Naive thymus-derived CD4-positive, alpha-beta T cell (primary cell): ENCODE results near the gene DCBLD2. TPM values are rescaled to one million over a fixed set of nuclear protein-coding genes. Genes with fewer than 3 reads are reported as not detected.

Experiments
- ATAC-seq: fragments of 150-1000 bp; cut with Tn5 transposase; 2 replicates; pipeline ENCODE4 v1.10.0; 2021; ENCODE audit warnings: mild to moderate bottlenecking, moderate library complexity
- CTCF ChIA-PET: fragments of 350-600 bp; sonication (Branson Sonifier 250); formaldehyde crosslinking; loops from one replicate; lab custom pipeline; 2021; ENCODE audit warnings: antibody characterized with exemption; lab: Charles Lee
- POLR2A ChIA-PET: fragments of 350-600 bp; sonication (Branson Sonifier 250); formaldehyde crosslinking; loops from one replicate; lab custom pipeline; 2021; ENCODE audit warnings: antibody characterized with exemption, inconsistent platforms; lab: Charles Lee
- DNase-seq, 9 donors: peaks; one replicate each; pipeline versions ENCODE4 v3.0.0 to v3.0.0-alpha.2; 2020 to 2022; ENCODE audit warnings: mixed read lengths in 1 of 9
- H3K27ac ChIP-seq: one replicate; pipeline ENCODE4 v1.7.0; 2013; ENCODE audit warnings: mild to moderate bottlenecking, low read depth, low read length, moderate library complexity
- H3K27me3 ChIP-seq, 2 donors: one replicate each; pipeline ENCODE4 v1.7.0; 2013; ENCODE audit warnings: low read length in 2 of 2, mild to moderate bottlenecking in 2 of 2, moderate library complexity in 2 of 2; ENCODE audit not compliant: control insufficient read depth in 2 of 2, insufficient read depth in 2 of 2
- H3K36me3 ChIP-seq, 3 experiments: 1 replicate in 2 of 3; 2 replicates in 1 of 3; pipeline ENCODE4 v1.7.0; 2013; ENCODE audit warnings: low read length in 3 of 3, mild to moderate bottlenecking in 3 of 3, moderate library complexity in 1 of 3; ENCODE audit not compliant: insufficient read depth in 3 of 3, control insufficient read depth in 2 of 3
- H3K4me1 ChIP-seq, 2 donors: one replicate each; pipeline ENCODE4 v1.7.0; 2013; ENCODE audit warnings: low read length in 2 of 2, mild to moderate bottlenecking in 2 of 2, moderate library complexity in 1 of 2; ENCODE audit not compliant: control insufficient read depth in 2 of 2, insufficient read depth in 2 of 2
- H3K4me3 ChIP-seq: 2 replicates; pipeline ENCODE4 v1.7.0; 2013; ENCODE audit warnings: mild to moderate bottlenecking, low read length
- H3K9me3 ChIP-seq, 3 experiments: 1 replicate in 2 of 3; 2 replicates in 1 of 3; pipeline ENCODE4 v1.7.0; 2013; ENCODE audit warnings: low read length in 3 of 3; ENCODE audit not compliant: control insufficient read depth in 2 of 3
- H3K27ac Mint-ChIP-seq, 9 donors: one replicate each; pipeline ENCODE4 v1.8.0; 2020 to 2022; ENCODE audit warnings: mixed read lengths in 9 of 9, mild to moderate bottlenecking in 8 of 9, moderate library complexity in 5 of 9, inconsistent platforms in 2 of 9
- H3K27me3 Mint-ChIP-seq, 5 donors: one replicate each; pipeline ENCODE4 v1.8.0; 2021 to 2022; ENCODE audit warnings: mixed read lengths in 5 of 5, mild to moderate bottlenecking in 1 of 5
- H3K36me3 Mint-ChIP-seq, 5 donors: one replicate each; pipeline ENCODE4 v1.8.0; 2020 to 2022; ENCODE audit warnings: mixed read lengths in 5 of 5, mild to moderate bottlenecking in 3 of 5, inconsistent platforms in 1 of 5
- H3K4me1 Mint-ChIP-seq, 7 donors: one replicate each; pipeline ENCODE4 v1.8.0; 2020 to 2022; ENCODE audit warnings: mixed read lengths in 7 of 7, mild to moderate bottlenecking in 3 of 7, inconsistent platforms in 1 of 7
- H3K4me3 Mint-ChIP-seq, 10 donors: one replicate each; pipeline ENCODE4 v1.8.0; 2020 to 2022; ENCODE audit warnings: mild to moderate bottlenecking in 10 of 10, mixed read lengths in 10 of 10, moderate library complexity in 6 of 10, inconsistent platforms in 2 of 10
- H3K9me3 Mint-ChIP-seq, 11 donors: one replicate each; pipeline ENCODE4 v1.8.0; 2020 to 2022; ENCODE audit warnings: mixed read lengths in 11 of 11, mild to moderate bottlenecking in 4 of 11, inconsistent platforms in 1 of 11, moderate library complexity in 1 of 11
- intact Hi-C, 2 donors: fragments of 100-400 bp; cut with micrococcal nuclease; formaldehyde crosslinking; loops; one replicate each; pipeline ENCODE4 v1.15.1; 2023
- polyA plus RNA-seq, 2 donors: library from polyadenylated mRNA; unstranded; fragments of 300-500 nt; fragmentation: Illumina TruSeq; gene quantifications; one replicate each; pipeline ENCODE4 v1.2.3, GENCODE V29; 2021
- total RNA-seq, 6 experiments: library from RNA in 5 of 6; stranded (reverse) in 5 of 6; gene quantifications; 1 replicate in 5 of 6; 2 replicates in 1 of 6; pipeline ENCODE4 v1.2.3 and lab custom pipeline; 2021 to 2026

Gene DCBLD2
- total and polyA plus RNA-seq, 7 experiments from 2014 or later = 1.9 to 4.7 (median 2.9) TPM

GRCh38 chr3:98765721-98766120, 135.8 kb downstream of the DCBLD2 start:
- H3K9me3 ChIP-seq = no peaks in the 10 kb centered on the region
- Mint-ChIP-seq H3K27ac (no peak overlapping the region), H3K27me3 (peaks cover 19 to 53% (median 25%) of the 10 kb centered on the region in 5 donors), H3K4me1 (peaks cover 0 to 14% (median 3%) of the 10 kb centered on the region in 7 donors), H3K9me3 (peaks cover 0 to 5% (median 0%) of the 10 kb centered on the region in 11 donors), H3K4me3 (no peak overlapping the region), H3K36me3 (no peaks in the 10 kb centered on the region)
- ChIA-PET POLR2A (no interaction called here), CTCF (no interaction called here)
- ATAC-seq (no peak), DNase-seq (no peak)
- H3K27me3 ChIP-seq = no peaks in the 10 kb centered on the region
- intact Hi-C loops = no loop called here
- H3K4me3 ChIP-seq = no peak overlapping the region
- H3K4me1 ChIP-seq = no peaks in the 10 kb centered on the region
- no peaks in the 10 kb centered on the region for H3K36me3 ChIP-seq
- H3K27ac ChIP-seq = no peak overlapping the region

GRCh38 chr3:98764472-98764884, 137.0 kb downstream of the DCBLD2 start:
- Histone ChIP-seq H3K36me3 (no peaks in the 10 kb centered on the region), H3K27ac (no peak overlapping the region), H3K4me3 (no peak overlapping the region), H3K4me1 (no peaks in the 10 kb centered on the region), H3K9me3 (no peaks in the 10 kb centered on the region), H3K27me3 (no peaks in the 10 kb centered on the region)
- H3K27ac Mint-ChIP-seq = no peak overlapping the region
- ChIA-PET POLR2A (no interaction called here), CTCF (interaction anchor here (0.6 kb wide), 1 partner anchor 1090 kb away, joined by 3 read pairs; no protein-coding TSS in a partner anchor)
- peaks cover 0 to 5% (median 0%) of the 10 kb centered on the region in 11 donors for H3K9me3 Mint-ChIP-seq
- H3K4me3 Mint-ChIP-seq = no peak overlapping the region
- peaks cover 0 to 14% (median 0%) of the 10 kb centered on the region in 7 donors for H3K4me1 Mint-ChIP-seq
- H3K27me3 Mint-ChIP-seq = peaks cover 12 to 56% (median 24%) of the 10 kb centered on the region in 5 donors
- no peaks in the 10 kb centered on the region for H3K36me3 Mint-ChIP-seq
- DNase-seq = no peak
- intact Hi-C loops = no loop called here
- no peak for ATAC-seq

- intact Hi-C loops = no loop called here
- ATAC-seq = no peak
- H3K27me3 ChIP-seq = no peaks in the 10 kb centered on the region
- CTCF ChIA-PET = interaction anchor here (0.6 kb wide), 1 partner anchor 1091 kb away, joined by 3 read pairs; no protein-coding TSS in a partner anchor
- H3K27ac ChIP-seq = no peak overlapping the region
- peaks cover 0 to 5% (median 0%) of the 10 kb centered on the region in 11 donors for H3K9me3 Mint-ChIP-seq
- H3K9me3 ChIP-seq = no peaks in the 10 kb centered on the region
- peaks cover 0 to 14% (median 0%) of the 10 kb centered on the region in 7 donors for H3K4me1 Mint-ChIP-seq
- H3K4me3 Mint-ChIP-seq = no peak overlapping the region
- no peaks in the 10 kb centered on the region for H3K4me1 ChIP-seq
- H3K27me3 Mint-ChIP-seq = peaks cover 12 to 51% (median 24%) of the 10 kb centered on the region in 5 donors
- no peak overlapping the region for H3K27ac Mint-ChIP-seq
- DNase-seq = no peak
- no peak overlapping the region for H3K4me3 ChIP-seq
- H3K36me3 ChIP-seq = no peaks in the 10 kb centered on the region
- POLR2A ChIA-PET = no interaction called here
- no peaks in the 10 kb centered on the region for H3K36me3 Mint-ChIP-seq
Measured at GRCh38 chr3:98763819-98764418, 137.6 kb downstream of the DCBLD2 start.

GRCh38 chr3:98763076-98763475, 138.4 kb downstream of the DCBLD2 start, which contains the start of gene ST3GAL6:
ST3GAL6 (plus strand) TSS chr3:98763340; CDS start chr3:98768441, 5,101 bp downstream.
- peak; percentile 82 for ATAC-seq
- intact Hi-C loops = no loop called here
- Mint-ChIP-seq H3K27ac (peak within 1 kb of the TSS in 1 of 9 donors; percentile 14), H3K27me3 (peaks cover 12 to 43% (median 19%) of the 10 kb centered on the region in 5 donors), H3K36me3 (no peaks in the 10 kb centered on the region), H3K4me3 (peak within 1 kb of the TSS in 1 of 10 donors; percentile 50), H3K4me1 (peaks cover 0 to 14% (median 0%) of the 10 kb centered on the region in 7 donors), H3K9me3 (peaks cover 0 to 5% (median 0%) of the 10 kb centered on the region in 11 donors)
- Histone ChIP-seq H3K27me3 (no peaks in the 10 kb centered on the region), H3K27ac (no peak within 1 kb of the TSS), H3K36me3 (no peaks in the 10 kb centered on the region), H3K4me3 (no peak within 1 kb of the TSS), H3K4me1 (no peaks in the 10 kb centered on the region), H3K9me3 (no peaks in the 10 kb centered on the region)
- DNase-seq = no peak
- POLR2A ChIA-PET = no interaction called here
- CTCF ChIA-PET = no interaction called here

- H3K36me3 Mint-ChIP-seq = no peaks in the 10 kb centered on the region
- H3K9me3 ChIP-seq = no peaks in the 10 kb centered on the region
- ChIA-PET CTCF (no interaction called here), POLR2A (no interaction called here)
- no peak overlapping the region for H3K27ac ChIP-seq
- DNase-seq = no peak
- H3K4me3 ChIP-seq = no peak overlapping the region
- no peaks in the 10 kb centered on the region for H3K36me3 ChIP-seq
- no peaks in the 10 kb centered on the region for H3K27me3 ChIP-seq
- intact Hi-C loops = no loop called here
- H3K4me1 Mint-ChIP-seq = peaks cover 0 to 14% (median 0%) of the 10 kb centered on the region in 7 donors
- ATAC-seq = peak; percentile 39
- no peaks in the 10 kb centered on the region for H3K4me1 ChIP-seq
- H3K27me3 Mint-ChIP-seq = peaks cover 12 to 36% (median 17%) of the 10 kb centered on the region in 5 donors
- H3K4me3 Mint-ChIP-seq = no peak overlapping the region
- H3K27ac Mint-ChIP-seq = no peak overlapping the region
- peaks cover 0 to 5% (median 0%) of the 10 kb centered on the region in 11 donors for H3K9me3 Mint-ChIP-seq
Measured at GRCh38 chr3:98761643-98762229, 139.8 kb downstream of the DCBLD2 start.

GRCh38 chr3:98759629-98760028, 141.9 kb downstream of the DCBLD2 start:
- Mint-ChIP-seq H3K4me3 (no peak overlapping the region), H3K4me1 (peaks cover 0 to 14% (median 0%) of the 10 kb centered on the region in 7 donors), H3K9me3 (peaks cover 0 to 5% (median 0%) of the 10 kb centered on the region in 11 donors), H3K27ac (no peak overlapping the region), H3K36me3 (no peaks in the 10 kb centered on the region), H3K27me3 (peaks cover 12 to 31% (median 25%) of the 10 kb centered on the region in 5 donors)
- no peak overlapping the region for H3K4me3 ChIP-seq
- ChIA-PET CTCF (no interaction called here), POLR2A (no interaction called here)
- DNase-seq (no peak), ATAC-seq (no peak)
- no peaks in the 10 kb centered on the region for H3K9me3 ChIP-seq
- H3K36me3 ChIP-seq = no peaks in the 10 kb centered on the region
- H3K27ac ChIP-seq = no peak overlapping the region
- H3K4me1 ChIP-seq = no peaks in the 10 kb centered on the region
- no peaks in the 10 kb centered on the region for H3K27me3 ChIP-seq
- intact Hi-C loops = no loop called here
